Mesenteric fat pad (tissue), 1 donor: ENCODE results near the gene RNF220. TPM values are rescaled to one million over a fixed set of nuclear protein-coding genes. Genes with fewer than 3 reads are reported as not detected.
"Not testable (repeated sequence)": the region's sequence is repeated elsewhere in the genome, so short reads cannot be mapped to it uniquely, and the experiment has no call there.

Source experiments
- DNase-seq: peaks from one replicate; pipeline ENCODE4 v3.0.0-alpha.2; 2020; ENCODE audit warnings: low spot score
- microRNA-seq: library from miRNA; unstranded; fragments of <30 nt; microRNA quantifications from one replicate; pipeline ENCODE4 v1.2.0, GENCODE V29; 2020; ENCODE audit warnings: borderline number of aligned reads
- total RNA-seq: library from RNA; stranded (reverse); fragmentation: NEBNext Ultra II Directional; extraction: Animal tissue kit (Norgen Biotek cat#: 25700); gene quantifications from one replicate; pipeline ENCODE4 v1.2.1, GENCODE V29; 2021
- donor health status: DM: yes; HTN: yes; CAD: no.

Gene RNF220
- total RNA-seq, 1 donor from 2014 or later = 60.1 TPM

DNA sequence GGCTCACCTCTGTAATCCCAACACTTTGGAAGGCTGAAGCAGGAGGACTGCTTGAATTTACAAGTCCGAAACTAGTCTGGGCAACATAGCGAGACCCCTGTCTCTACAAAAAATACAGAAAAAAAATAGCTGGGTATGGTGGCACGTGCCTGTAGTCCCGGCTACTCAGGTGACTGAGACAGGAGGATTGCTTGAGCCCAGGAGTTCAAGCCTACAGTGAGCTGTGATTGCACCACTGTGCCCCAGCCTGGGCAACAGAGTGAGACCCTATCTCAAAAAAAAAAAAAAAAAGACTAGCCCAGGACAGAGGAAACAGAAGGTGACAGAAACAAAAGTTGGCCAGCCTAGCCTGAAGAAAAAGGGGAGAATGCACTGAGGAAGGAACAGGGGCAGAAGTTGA lies 290.6 kb downstream of the RNF220 start:
- peak; percentile 22 for DNase-seq

GRCh38 chr1:44696101-44696500 lies 291.0 kb downstream of the RNF220 start:
- no peak for DNase-seq

DNA sequence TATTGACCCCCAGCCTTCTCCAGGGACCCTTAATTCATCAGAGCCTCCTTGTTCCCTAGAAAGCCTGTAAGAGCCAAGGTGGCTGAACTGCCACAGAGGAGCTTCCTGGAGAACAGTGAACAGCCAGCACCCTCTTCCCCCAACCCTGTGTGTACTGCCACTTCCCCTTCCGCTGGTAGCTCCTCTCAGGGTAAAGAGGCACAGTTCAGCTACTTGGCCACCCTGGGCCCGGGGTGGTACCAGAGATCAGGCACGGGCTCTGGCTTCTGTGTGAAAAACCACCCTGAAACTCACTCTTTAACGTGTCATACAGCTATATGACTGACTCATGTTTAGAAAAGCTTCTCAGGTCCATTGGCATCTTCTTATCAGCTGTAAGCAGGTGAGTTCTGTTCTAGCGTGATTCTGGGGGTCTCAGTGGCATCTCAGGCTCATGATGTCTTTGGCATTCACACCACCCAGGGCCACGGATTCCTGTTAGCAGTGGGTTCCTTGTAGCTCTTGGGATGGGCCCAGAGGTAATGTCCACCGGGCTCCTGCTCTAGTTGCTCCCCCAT lies 291.8 kb downstream of the RNF220 start:
- DNase-seq = peak; percentile 75

- DNase-seq = no peak
These were observed 293.1 kb downstream of the RNF220 start for GRCh38 chr1:44698138-44698537.

DNA sequence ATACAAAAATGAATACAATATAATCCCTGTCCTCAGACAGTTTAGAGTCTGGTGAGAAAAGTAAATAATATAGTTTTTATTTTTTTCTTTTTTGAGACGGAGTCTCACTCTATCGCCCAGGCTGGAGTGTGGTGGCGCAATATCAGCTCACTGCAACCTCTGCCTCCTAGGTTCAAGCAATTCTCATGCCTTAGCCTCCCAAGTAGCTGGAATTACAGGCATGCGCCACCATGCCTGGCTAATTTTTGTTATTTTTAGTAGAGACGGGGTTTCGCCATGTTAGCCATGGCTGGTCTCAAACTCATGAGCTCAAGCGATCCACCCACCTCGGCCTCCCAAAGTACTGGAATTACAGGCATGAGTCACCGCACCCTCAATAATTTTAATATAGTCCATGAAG lies 294.3 kb downstream of the RNF220 start:
- not testable (repeated sequence) for DNase-seq

- DNase-seq = no peak
These were observed 295.5 kb downstream of the RNF220 start for GRCh38 chr1:44700573-44700972.

DNA sequence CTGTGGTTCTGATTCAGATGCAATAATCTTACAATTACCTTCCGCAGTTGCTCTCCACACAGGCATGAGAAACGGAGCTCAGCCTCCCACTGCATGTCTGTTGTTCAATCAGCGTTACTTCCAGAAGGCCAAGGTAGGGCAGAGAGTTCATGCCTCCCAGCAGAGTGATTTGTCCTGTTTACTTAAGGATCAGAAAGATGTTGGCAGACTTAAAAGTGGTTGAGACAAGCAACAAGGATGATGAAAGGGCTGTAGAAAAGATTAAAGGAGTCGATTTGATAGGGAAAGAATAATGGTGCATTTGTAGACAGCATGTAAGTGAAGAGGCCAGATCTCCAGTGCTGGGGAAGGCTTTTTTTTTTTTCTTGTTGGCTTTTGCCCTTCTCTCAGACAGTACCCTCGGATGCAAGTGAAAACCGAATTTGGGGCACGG lies 296.1 kb downstream of the RNF220 start:
- DNase-seq = no peak

Small RNAs within 50 kb of the gene (microRNA-seq; reads per million reads assigned to microRNA genes)
- not detected for gene MIR5584

Other genes with a start within 250 kb of the RNF220 start
- 27.5 TPM for gene DMAP1, start 191.8 kb upstream of the RNF220 start, total RNA-seq
- gene ERI3, start 50.0 kb upstream of the RNF220 start, total RNA-seq = 43.6 TPM